ENCODE results near the gene SIAH1.

DNA sequence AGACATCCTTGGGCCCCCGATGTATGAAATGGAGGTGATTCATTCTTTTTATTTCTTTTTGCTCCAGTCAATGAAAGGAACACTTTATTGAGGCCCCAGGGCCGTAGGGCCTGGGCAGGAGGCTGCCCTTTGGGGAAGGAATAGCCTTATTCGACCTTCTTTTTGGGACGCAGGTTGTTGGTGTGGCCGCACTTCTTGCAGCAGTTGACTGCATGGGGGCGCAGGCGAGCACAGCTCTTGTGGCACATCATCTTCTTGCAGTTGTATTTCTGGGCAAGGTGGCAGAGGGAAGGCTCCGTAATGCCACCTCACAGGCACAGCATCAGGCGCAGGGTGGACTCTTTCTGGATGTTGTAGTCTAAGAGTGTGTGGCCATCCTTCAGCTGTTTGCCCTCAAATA, 50.9 kb downstream of the SIAH1 start:
- TF ChIP-seq, protein P1, sequence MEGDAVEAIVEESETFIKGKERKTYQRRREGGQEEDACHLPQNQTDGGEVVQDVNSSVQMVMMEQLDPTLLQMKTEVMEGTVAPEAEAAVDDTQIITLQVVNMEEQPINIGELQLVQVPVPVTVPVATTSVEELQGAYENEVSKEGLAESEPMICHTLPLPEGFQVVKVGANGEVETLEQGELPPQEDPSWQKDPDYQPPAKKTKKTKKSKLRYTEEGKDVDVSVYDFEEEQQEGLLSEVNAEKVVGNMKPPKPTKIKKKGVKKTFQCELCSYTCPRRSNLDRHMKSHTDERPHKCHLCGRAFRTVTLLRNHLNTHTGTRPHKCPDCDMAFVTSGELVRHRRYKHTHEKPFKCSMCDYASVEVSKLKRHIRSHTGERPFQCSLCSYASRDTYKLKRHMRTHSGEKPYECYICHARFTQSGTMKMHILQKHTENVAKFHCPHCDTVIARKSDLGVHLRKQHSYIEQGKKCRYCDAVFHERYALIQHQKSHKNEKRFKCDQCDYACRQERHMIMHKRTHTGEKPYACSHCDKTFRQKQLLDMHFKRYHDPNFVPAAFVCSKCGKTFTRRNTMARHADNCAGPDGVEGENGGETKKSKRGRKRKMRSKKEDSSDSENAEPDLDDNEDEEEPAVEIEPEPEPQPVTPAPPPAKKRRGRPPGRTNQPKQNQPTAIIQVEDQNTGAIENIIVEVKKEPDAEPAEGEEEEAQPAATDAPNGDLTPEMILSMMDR (IDR thresholded peaks at IDR 0.05 in 2 of 3, conservative IDR thresholded peaks at IDR 0.05 in 1 of 3; ENCODE audit: borderline replicate concordance in 1 of 3, insufficient read depth in 1 of 3, low read depth in 2 of 3, low read length in 2 of 3) = peak in 2 of 3 experiments; percentile 21 to 23; a peak in 1 of 6 replicates
- no peak for TF ChIP-seq CEBPB (IDR thresholded peaks at IDR 0.05; ENCODE audit: low read depth)
- no peak for TF ChIP-seq EZH2phosphoT487 (IDR thresholded peaks at IDR 0.05; ENCODE audit: borderline replicate concordance)
- TF ChIP-seq ZFX (IDR thresholded peaks at IDR 0.05) = no peak
- TF ChIP-seq, protein P2, sequence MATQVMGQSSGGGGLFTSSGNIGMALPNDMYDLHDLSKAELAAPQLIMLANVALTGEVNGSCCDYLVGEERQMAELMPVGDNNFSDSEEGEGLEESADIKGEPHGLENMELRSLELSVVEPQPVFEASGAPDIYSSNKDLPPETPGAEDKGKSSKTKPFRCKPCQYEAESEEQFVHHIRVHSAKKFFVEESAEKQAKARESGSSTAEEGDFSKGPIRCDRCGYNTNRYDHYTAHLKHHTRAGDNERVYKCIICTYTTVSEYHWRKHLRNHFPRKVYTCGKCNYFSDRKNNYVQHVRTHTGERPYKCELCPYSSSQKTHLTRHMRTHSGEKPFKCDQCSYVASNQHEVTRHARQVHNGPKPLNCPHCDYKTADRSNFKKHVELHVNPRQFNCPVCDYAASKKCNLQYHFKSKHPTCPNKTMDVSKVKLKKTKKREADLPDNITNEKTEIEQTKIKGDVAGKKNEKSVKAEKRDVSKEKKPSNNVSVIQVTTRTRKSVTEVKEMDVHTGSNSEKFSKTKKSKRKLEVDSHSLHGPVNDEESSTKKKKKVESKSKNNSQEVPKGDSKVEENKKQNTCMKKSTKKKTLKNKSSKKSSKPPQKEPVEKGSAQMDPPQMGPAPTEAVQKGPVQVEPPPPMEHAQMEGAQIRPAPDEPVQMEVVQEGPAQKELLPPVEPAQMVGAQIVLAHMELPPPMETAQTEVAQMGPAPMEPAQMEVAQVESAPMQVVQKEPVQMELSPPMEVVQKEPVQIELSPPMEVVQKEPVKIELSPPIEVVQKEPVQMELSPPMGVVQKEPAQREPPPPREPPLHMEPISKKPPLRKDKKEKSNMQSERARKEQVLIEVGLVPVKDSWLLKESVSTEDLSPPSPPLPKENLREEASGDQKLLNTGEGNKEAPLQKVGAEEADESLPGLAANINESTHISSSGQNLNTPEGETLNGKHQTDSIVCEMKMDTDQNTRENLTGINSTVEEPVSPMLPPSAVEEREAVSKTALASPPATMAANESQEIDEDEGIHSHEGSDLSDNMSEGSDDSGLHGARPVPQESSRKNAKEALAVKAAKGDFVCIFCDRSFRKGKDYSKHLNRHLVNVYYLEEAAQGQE (IDR thresholded peaks at IDR 0.05; ENCODE audit: low read depth) = no peak
- no peak for TF ChIP-seq EGR1 (IDR thresholded peaks at IDR 0.05; ENCODE audit: low read depth)
- no peak for TF ChIP-seq EZH2 (IDR thresholded peaks at IDR 0.05)
